Measurements from ENCODE around the gene FAM180A.
"Not testable (repeated sequence)": the region's sequence is repeated elsewhere in the genome, so short reads cannot be mapped to it uniquely, and the experiment has no call there.

FAM180A gene

DNA sequence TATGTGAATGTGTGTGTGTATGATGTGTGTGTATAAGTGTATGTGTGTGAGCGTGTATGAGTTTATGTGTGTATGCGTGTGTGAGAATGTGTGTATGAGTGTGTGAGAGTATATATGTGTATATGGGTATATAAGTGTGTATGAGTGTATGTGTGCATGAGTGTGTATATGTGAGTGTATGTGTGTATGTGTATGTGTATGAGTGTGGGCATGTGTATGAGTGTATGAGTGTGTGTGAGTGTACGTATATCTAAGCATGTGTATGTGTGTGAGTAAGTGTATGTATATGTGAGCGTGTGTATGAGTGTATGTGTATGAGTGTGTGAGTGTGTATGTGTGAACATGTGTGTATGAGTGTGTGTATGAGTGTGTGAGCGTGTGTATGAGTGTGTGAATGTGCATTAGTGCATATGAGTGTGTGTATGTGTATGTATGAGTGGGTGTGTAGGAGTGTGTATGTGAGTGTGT, 33.5 kb downstream of the FAM180A start:
- DNase-seq (ENCODE audit: extremely low read depth in 1 of 2, low read depth in 1 of 2): no peak

DNA sequence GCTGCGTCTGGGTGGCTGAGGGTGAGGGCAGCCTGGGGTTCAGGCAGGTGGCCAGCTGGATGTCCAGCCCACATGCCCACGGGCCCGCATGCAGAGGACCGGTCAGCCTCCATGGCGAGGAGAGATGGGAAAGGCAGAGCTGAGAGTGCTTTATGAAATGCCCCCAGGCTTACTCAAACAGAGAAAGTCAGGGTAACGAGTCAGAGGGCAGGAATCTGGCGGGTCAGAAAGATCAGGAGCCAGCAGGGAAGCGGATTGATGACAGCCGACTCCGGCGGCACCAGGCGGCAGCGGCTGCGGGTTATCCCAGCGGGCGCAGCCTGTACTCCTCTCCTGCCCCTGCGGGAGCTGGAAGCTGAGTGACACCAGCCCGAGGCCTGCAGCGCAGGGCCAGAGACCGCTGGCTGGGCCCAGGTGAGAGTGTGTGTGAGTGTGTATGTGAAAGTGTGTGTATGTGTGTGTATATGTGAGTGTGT, 34.0 kb downstream of the FAM180A start:
- DNase-seq (ENCODE audit: extremely low read depth in 1 of 2, low read depth in 1 of 2): no peak

DNA sequence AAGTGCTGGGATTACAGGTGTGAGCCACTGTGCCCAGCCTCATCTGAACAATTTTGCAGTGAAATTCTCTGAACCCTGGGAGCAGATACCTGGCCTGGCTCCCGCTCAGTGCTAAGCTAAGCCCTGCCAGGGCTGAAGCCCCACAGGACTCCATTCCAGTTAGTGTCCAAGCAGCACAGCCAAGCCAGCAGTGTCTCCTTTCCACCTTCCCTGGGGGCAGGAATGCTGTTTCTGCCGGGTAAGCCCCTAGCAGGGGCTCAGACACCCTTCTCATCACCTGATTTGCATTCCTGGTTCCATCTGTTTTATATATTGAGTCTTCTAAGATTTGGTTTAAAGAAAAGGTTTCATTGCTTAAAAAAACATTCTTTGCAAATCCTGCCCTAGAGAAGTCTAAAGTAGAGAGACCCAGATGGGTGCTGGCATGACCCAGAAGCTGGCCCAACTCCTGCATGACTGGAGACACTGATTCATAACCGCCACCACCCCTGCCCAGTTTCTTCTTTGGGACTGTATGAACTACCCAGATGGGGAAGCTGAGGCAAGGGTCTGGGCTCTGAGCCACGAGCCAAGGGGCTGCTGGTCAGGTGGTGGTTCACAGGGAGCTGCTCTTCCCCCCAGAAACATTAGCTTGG, 34.7 kb downstream of the FAM180A start:
- DNase-seq (ENCODE audit: extremely low read depth in 1 of 2, low read depth in 1 of 2): no peak

DNA sequence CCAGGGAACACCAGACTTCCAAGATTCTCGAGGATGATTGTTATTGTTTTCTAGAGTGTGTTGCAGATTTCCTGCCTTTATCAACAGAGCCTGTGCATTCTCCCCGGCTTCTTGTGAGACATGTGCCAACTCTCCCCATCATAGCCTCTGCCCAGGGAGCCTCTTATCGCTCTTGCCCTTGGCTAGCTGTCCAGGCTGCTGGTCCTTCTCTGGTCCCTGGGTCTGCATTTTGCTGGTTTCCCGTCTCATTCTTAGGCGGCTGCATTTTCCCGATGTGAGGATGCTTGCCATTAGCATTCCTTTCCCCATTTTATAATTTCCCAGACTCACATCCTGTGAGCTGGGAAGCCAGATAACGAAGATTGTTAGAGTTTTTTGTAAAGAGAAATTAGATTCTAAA, 35.8 kb downstream of the FAM180A start:
- no peak for DNase-seq (ENCODE audit: extremely low read depth in 1 of 2, low read depth in 1 of 2)

DNA sequence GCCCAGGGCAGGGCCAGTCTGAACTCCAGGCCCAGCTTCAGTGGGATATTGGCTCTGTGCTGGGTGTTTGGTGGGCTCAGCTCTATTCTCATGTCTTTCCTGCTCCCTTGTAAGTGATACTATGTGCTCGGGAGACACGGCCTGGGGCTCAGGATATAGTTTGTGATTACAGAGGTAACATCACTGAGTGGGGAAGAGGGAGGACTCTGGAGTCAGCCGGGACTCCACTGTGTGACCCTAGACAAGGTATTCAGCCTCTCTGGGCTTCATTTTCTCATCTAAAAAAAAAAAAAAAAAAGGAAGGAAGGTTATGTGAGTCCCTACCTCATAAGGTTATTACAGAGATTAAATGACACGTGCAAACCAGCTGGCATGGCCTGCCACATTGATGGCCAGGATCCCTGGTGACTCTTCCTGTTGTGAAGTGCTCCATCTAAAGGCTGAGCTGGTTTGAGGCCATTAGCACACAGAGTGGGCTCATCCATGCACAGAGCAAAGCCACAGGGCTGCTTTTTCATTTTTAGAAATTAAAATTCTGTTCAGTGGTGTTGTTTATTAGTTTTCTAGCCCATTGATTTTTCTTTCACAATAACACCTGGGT, 36.3 kb downstream of the FAM180A start:
- no peak for DNase-seq (ENCODE audit: extremely low read depth in 1 of 2, low read depth in 1 of 2)

DNA sequence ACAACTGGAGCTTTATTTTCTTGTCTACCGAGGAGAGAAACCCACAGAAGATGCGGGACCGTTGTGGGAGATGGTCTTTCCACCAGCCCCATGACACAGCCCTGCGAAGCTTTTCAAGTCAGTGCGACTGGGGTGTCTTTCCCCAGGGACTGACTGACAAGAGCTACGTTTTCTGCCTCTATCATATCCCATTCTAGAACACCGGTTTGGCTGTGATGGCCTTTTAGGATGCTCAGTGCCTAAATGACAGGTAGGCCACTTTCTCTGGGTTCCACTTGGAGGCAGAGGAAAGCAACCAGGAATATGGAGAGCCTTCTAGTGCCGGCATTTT, 37.5 kb downstream of the FAM180A start:
- DNase-seq (ENCODE audit: extremely low read depth in 1 of 2, low read depth in 1 of 2): no peak

DNA sequence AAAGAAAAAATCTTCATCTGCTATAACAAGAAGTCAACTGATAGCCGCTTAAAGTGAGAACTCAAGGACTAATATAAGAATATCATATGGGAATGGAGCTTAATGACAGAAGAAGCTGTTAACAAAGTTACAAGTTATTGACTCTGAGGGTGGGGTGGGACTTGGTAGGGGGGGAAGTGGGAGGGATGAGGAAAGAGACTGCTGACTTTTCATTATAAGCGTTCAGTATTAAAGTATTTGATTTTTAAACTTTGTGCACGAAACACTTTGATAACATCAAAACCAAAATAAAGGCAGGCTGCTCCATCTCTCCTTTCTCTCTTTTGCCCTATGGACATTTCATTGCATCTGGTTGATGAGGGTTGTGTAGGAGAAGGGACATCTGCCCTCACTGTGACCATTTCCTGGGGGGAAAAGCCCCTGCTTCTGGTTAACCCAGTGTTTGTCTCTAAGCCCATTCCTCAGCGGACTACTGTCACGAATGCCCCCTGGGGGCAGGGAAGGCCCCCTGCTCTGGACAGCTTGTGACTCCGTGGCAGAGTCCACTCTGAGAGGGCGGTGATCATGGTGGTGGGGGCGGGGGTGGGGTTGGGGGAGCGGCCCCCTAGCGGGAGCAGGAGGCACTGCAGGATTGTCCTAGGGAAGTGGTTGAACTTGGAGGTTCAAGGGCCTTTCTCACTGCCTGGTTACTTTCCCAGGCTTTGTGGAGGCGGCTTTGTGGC, 38.0 kb downstream of the FAM180A start:
- no peak for DNase-seq (ENCODE audit: extremely low read depth in 1 of 2, low read depth in 1 of 2)

DNA sequence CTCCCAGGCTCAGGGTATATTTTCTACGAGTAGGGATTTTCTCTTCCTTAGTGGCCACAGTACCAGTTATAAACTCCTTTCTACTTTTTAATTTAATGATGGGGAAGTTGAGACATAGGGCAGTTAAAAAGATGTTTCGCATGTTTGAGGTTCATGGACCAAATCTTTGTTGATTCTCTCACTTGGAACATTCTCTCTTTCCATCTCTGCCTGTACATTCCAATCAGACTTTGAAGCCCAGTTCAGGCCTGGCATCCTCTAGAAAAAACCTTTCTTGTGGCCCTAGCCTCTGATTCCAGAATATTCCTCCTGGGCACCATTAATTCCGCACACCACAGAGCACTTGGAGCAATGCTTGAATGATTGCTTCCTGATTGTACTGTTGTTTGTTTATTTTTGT, 39.1 kb downstream of the FAM180A start:
- DNase-seq (ENCODE audit: extremely low read depth in 1 of 2, low read depth in 1 of 2): no peak

DNA sequence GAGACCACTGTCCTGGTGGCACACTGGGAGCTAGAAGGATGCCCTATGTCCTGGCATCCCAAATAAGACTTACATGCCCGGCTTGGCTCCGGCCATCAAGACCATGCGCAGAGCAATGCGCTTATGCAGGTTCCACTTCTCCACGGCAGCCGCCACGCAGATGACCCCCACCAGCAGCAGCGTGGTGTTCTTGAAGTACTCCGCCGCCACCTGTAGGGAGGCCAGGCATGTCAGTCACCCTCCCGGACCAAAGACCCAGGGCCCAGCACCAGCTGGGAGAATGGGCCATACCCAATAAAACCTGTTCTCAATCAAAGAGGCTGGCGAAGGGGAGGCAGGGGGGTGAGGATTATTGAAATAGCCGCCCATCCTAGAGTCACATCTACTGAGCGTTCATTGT, 40.6 kb downstream of the FAM180A start:
- no peak for DNase-seq (ENCODE audit: extremely low read depth in 1 of 2, low read depth in 1 of 2)

DNA sequence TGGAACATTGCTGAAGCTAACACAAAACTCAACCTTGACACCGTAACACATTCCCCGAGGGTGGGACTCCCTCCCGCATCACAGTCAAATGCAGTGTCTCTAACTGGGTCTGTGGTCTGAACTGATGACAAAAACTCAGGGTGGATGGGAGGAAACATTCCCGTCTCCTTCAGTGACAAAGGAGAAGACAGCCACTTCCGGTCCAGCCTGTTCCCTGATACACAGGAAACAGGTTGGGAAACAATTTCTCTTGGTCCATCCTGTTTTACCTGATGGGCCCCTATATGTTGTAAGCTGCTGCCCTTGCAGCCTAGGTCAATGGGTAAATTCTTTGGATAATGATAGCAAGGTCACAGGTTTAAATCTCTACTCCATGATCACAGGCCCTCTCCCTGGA, 41.0 kb downstream of the FAM180A start:
- DNase-seq (ENCODE audit: extremely low read depth in 1 of 2, low read depth in 1 of 2): no peak

DNA sequence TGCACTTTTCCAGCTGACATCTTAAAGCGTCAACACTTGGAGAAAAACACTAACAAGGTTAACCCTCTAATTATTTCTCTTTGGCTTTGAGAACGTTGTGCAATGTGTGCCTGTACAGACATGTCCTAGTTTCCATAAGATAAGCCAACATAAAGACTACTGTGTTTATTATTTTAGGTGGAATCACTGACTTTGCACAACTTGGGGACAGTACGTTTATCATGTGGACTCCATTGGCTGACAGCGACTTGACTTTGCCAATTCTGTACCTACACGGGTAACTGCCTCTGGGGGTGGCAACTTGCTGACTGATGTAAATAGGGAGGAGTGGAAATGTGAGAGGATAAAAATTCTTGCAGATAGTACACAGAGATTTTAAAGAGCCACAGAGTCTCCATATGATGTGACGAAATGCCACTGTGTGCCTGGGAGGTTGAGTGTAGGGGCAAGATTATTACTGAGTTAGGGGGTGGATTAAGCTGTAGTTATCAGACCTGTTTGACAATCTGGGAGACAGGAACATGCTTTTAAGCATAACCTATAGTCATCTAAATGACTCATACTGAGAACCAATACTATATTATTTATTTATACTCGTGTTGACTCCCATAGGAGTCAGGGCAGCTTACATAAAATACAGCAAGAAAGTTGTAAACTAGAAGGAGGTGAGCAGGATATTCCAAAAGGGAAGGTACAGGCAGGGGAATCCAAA, 41.6 kb downstream of the FAM180A start:
- no peak for DNase-seq (ENCODE audit: extremely low read depth in 1 of 2, low read depth in 1 of 2)

DNA sequence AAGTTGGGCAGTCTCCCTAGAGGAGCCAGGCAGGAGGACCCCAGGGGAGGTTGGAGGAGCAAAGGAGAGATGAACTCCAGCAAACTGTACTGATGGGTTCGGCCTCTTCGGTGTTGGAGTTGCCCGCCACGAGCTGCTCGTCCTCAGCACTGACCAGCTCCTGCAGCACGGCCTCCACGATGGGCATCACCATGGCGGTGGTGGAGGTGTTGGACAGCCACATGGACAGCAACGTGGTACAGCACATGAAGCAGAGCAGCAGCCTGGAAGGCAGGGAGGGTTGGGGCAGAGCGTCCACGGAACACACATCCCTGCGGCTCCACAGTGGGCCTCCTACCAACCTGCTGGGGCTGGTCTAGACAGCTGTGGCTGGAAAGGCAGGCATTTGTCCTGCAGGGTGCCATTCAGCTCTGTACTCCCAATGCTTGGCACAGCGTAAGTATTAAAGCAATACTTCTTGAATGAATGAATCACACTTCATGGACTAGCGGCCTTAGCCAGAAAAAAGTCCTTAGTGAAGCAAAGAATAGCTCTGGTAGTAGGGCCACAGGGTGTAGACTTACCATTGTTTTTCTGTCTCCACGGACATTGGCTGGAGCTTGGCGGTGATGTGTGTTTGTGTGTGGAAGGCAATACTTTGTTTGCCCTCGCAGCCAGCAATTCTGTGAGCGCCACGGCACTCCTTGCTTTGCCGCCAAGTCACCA, 42.4 kb downstream of the FAM180A start:
- no peak for DNase-seq (ENCODE audit: extremely low read depth in 1 of 2, low read depth in 1 of 2)

DNA sequence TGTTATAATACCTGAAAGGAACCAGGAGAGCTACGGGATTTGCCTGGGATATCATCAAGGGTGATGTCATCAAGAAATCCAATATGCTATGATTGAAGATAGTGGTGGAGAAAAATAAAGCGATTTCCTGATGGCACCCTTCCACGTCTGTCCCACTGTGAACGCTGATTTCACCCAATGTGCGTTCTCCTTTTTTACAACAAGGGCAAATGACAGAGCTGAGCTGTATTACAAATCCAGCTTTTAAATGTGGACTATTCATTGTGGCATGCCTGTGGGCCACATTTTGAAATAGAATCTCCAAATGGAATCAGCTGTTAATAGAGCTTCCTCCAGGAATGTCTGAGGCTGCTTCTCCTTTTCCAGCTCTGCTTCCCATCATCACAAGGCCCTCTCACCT, 43.9 kb downstream of the FAM180A start:
- DNase-seq (ENCODE audit: extremely low read depth in 1 of 2, low read depth in 1 of 2): no peak

DNA sequence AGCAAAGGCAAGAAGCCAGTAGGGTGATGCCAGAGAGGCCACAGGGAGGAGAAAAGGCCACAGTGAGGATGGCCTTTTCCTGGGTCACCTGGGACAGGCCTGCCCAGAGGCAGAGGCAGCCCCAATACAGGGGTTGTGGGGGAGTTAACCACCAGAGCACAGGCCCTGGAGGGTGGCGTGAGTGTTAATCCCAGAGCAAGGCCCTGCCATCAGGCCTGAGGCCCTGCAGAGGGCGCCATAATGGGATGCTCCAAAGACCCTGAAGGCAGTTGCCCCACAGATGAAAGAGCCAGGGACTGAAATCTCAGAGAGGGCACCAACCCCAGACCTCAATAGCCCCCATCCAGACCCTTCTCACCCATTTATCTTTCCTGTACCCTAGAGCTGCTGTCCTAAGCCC, 44.5 kb downstream of the FAM180A start:
- DNase-seq (ENCODE audit: extremely low read depth in 1 of 2, low read depth in 1 of 2): no peak

DNA sequence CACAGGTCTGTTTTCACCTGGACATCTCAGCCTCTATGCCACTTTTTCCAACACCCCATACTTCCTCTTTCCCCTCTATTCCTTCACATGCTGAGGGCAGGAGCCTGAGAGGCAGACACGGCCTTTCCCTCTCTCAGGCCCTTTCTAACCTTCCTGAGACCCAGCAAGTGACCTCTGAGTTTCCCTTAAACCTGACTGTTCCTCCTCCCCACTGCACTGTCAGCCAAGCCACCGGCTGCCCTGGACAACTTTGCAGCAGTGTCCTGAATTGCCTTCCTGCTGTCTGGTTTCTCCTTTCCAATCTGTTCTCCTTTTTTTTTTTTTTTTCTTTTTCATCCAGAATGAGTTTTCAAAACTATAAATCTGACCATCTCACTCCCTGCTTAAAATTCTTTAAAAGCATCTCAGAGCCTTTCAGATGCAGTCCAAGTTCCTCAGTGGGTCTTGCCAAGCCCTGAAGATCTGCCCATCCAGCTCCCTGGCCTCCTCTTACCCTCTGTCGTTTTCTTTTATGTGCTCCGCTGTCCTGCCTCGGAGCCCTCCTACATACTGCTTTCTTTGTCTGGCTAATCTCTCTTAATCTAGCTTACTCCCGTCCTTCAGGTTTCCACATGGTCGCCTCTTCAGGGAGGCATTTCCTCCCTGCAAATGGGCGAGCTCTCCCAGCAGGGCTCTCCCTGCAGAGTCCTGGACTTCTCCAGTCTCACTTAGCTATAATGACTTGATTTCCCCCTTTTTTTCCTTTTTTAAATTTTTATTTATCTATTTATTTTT, 51.1 kb downstream of the FAM180A start:
- no peak for DNase-seq (ENCODE audit: extremely low read depth in 1 of 2, low read depth in 1 of 2)

DNA sequence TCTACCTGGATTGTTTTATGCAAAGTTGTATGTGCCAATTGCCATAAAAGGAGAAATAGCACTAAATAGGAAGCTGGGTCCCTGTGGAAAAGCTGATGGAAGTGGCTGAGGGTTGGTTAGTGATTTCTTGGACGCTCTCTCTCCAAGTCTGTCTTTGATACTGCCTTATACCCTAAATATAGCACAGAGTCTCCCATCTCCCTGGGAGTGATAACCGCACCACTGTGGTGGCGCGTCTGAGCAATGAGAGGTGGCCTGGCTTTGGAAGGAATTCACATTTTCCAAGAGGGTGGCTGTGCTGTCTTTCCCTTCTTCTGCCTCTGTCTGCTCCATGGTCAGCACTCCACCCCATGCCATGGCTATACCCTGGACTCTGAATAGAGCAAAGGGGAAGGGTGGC, 55.1 kb downstream of the FAM180A start:
- DNase-seq (ENCODE audit: extremely low read depth in 1 of 2, low read depth in 1 of 2): no peak

DNA sequence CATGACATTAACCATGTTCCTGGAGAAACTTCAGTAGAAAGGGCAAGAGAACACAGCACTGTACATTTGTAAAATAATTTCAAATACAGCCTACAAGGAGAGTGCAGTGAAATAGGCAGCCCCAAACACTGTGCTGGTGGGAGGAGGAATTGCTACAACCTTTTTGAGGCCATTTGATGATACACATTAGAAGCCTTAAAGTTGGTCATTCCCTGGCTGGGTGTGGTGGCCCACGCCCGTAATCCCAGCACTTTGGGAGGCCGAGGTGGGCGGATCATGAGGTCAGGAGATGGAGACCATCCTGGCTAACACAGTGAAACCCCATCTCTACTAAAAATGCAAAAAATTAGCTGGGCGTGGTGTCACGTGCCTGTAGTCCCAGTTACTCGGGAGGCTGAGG, 56.0 kb downstream of the FAM180A start:
- not testable (repeated sequence) for DNase-seq (ENCODE audit: extremely low read depth in 1 of 2, low read depth in 1 of 2)

DNA sequence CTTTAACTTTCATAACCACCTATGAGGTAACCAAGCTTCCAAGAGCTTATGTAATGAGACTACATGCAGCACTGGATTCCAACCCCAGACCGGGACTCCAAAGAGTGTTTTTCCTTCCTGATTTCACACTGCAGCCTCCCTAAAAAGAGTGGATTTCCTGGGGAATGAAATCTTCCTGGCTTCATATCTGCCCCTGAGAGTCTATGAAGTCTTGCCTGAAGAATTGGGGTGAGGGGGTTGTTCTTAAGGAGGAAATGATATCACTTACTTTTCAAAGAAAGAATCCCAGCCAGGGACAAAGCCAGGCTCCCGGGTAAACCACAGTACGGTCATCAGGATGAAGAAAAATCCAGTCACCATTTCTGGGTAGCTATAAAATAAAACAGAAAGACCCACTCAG, 56.6 kb downstream of the FAM180A start:
- DNase-seq (ENCODE audit: extremely low read depth in 1 of 2, low read depth in 1 of 2): no peak

DNA sequence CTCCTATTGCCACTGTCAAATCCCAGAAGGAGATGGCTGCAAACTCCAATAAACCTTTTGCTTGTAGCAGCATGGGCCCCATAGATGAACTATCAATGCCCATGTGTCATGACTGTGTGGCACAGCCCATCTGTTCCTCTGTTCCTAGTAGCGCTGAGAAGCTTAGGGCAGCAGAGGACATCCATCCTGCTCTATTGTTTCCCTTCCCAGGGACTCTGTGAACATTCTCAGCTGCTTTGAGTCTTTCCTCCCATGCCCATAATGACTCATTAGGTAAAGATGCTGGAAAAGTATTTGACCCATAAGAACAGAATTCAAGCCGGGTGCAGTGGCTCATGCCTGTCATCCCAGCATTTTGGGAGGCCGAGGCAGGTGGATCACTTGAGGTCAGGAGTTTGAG, 58.0 kb downstream of the FAM180A start:
- DNase-seq (ENCODE audit: extremely low read depth in 1 of 2, low read depth in 1 of 2): no peak

DNA sequence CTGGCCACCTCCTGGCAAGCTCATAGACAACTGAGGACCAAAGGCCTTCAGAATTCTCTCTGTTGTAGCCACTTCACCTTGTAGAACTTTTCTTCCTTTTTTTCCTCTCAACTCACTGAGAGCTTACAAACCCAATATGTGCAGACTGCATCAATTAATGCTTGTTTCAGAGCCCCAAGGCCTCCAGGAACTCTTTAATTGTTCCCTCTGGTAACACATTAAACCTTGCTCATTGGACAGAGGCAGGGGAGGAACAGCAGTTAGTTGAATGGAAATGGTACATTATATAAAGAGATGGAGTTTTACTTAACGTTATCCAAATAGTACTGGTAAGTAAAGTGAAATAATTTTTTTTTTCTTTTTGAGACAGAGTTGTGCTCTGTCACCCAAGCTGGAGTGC, 61.1 kb downstream of the FAM180A start:
- no peak for DNase-seq (ENCODE audit: extremely low read depth in 1 of 2, low read depth in 1 of 2)
